Caco-2 (cell line): Measurements from ENCODE around the gene RAD51B. TPM values are rescaled to one million over a fixed set of nuclear protein-coding genes. Genes with fewer than 3 reads are reported as not detected.

Experiments used
- BruUV-seq: library from RNA; stranded (reverse); fragments of 400-500 nt; replicated peaks from 2 replicates; lab custom pipeline; 2021; lab: Mats Ljungman, UMichigan
- CTCF ChIA-PET: fragments of 300-600 bp; sonication (Branson Sonifier 250); formaldehyde crosslinking; loops from one replicate; lab custom pipeline; 2022; ENCODE audit warnings: antibody characterized with exemption; lab: Charles Lee
- POLR2A ChIA-PET: fragments of 300-600 bp; sonication (Branson Sonifier 250); formaldehyde crosslinking; loops from one replicate; lab custom pipeline; 2022; ENCODE audit warnings: antibody characterized with exemption; lab: Charles Lee
- DNase-seq, 2 experiments: peaks; one replicate each; pipeline versions ENCODE4 v3.0.0 to v3.0.0-alpha.2; 2020 to 2022
- H3K27me3 ChIP-seq: replicated peaks from 2 replicates; pipeline ENCODE4 v1.6.0; 2011; ENCODE audit warnings: low read length; ENCODE audit not compliant: control insufficient read depth, insufficient read depth
- H3K36me3 ChIP-seq: 2 replicates; pipeline ENCODE4 v1.5.1; 2011; ENCODE audit warnings: low read length; ENCODE audit not compliant: control insufficient read depth, insufficient read depth
- H3K4me1 ChIP-seq: fragments of 250-450 bp; sonication (Bioruptor Pico); 2 replicates; pipeline ENCODE4 v1.5.1; 2020; ENCODE audit warnings: mild to moderate bottlenecking
- H3K4me3 ChIP-seq: 2 replicates; pipeline ENCODE4 v1.5.1; 2011; ENCODE audit warnings: low read depth, mild to moderate bottlenecking, control low read depth, low read length
- H3K9me3 ChIP-seq: fragments of 250-450 bp; sonication (Bioruptor Pico); 2 replicates; pipeline ENCODE4 v1.5.1; 2020; ENCODE audit warnings: mild to moderate bottlenecking, moderate library complexity
- H3K27ac Mint-ChIP-seq: one replicate; pipeline ENCODE4 v1.8.0; 2022; ENCODE audit warnings: mixed read lengths; ENCODE audit not compliant: unreplicated experiment
- H3K27me3 Mint-ChIP-seq: one replicate; pipeline ENCODE4 v1.8.0; 2022; ENCODE audit warnings: mixed read lengths; ENCODE audit not compliant: insufficient read depth, unreplicated experiment
- H3K36me3 Mint-ChIP-seq: one replicate; pipeline ENCODE4 v1.8.0; 2022; ENCODE audit warnings: mild to moderate bottlenecking, mixed read lengths; ENCODE audit not compliant: insufficient read depth, unreplicated experiment
- H3K4me1 Mint-ChIP-seq: one replicate; pipeline ENCODE4 v1.8.0; 2022; ENCODE audit warnings: low read depth, mixed read lengths; ENCODE audit not compliant: unreplicated experiment
- H3K4me3 Mint-ChIP-seq: one replicate; pipeline ENCODE4 v1.8.0; 2022; ENCODE audit warnings: mild to moderate bottlenecking, moderate library complexity, mixed read lengths; ENCODE audit not compliant: unreplicated experiment
- H3K9me3 Mint-ChIP-seq: one replicate; pipeline ENCODE4 v1.8.0; 2022; ENCODE audit warnings: mixed read lengths; ENCODE audit not compliant: unreplicated experiment
- CTCF ChIP-seq, 2 experiments: fragments of 200-600 bp in 1 of 2; IDR thresholded peaks; 1 replicate in 1 of 2; 2 replicates in 1 of 2; pipeline versions ENCODE4 v1.5.1 to v1.8.0; 2011 to 2022; ENCODE audit warnings: antibody characterized with exemption in 1 of 2, control low read depth in 1 of 2, inconsistent platforms in 1 of 2, low read depth in 1 of 2, low read length in 1 of 2, mild to moderate bottlenecking in 1 of 2, moderate library complexity in 1 of 2; ENCODE audit not compliant: insufficient read depth in 1 of 2, severe bottlenecking in 1 of 2, unreplicated experiment in 1 of 2
- intact Hi-C: fragments of 100-400 bp; cut with micrococcal nuclease; formaldehyde crosslinking; loops from one replicate; pipeline ENCODE4 v1.10.0; 2022; ENCODE audit not compliant: unreplicated experiment
- total RNA-seq: library from RNA; stranded (reverse); gene quantifications from 2 replicates; pipeline ENCODE4 v1.2.3, GENCODE V29; 2022

Gene RAD51B
- total RNA-seq, 1 experiment from 2014 or later = 16.7 TPM

- BruUV-seq = no TSS peak
- CTCF ChIA-PET = no interaction called here
- H3K4me3 ChIP-seq = no peak overlapping the region
These were observed 867.1 kb downstream of the RAD51B start for GRCh38 chr14:68686724-68687123.

GRCh38 chr14:68687746-68688145 lies 868.2 kb downstream of the RAD51B start:
- Histone ChIP-seq H3K9me3 (no peaks in the 10 kb centered on the region; the same call in 1 of the 2 replicates), H3K4me3 (no peak overlapping the region), H3K4me1 (peaks cover 30% of the 10 kb centered on the region), H3K27me3 (no peaks in the 10 kb centered on the region), H3K36me3 (no peaks in the 10 kb centered on the region)
- ChIA-PET POLR2A (interaction anchor here (0.6 kb wide), 1 partner anchor 105 kb away, joined by 8 read pairs; the partner anchor contains the start of gene ZFP36L1), CTCF (no interaction called here)
- no peaks in the 10 kb centered on the region for H3K36me3 Mint-ChIP-seq
- peak overlapping the region; percentile 37 for H3K27ac Mint-ChIP-seq
- intact Hi-C loops = no loop called here
- TF ChIP-seq CTCF (IDR thresholded peaks at IDR 0.05; ENCODE audit: insufficient read depth in 1 of 2, low read depth in 1 of 2, low read length in 1 of 2, severe bottlenecking in 1 of 2, unreplicated experiment in 1 of 2) = no peak
- DNase-seq = peak; percentile 20 to 60
- H3K27me3 Mint-ChIP-seq = no peaks in the 10 kb centered on the region
- H3K4me3 Mint-ChIP-seq = no peak overlapping the region
- H3K9me3 Mint-ChIP-seq = peaks cover 6% of the 10 kb centered on the region
- no TSS peak for BruUV-seq
- peaks cover 23% of the 10 kb centered on the region for H3K4me1 Mint-ChIP-seq

More at GRCh38 chr14:68686724-68687123, 867.1 kb downstream of the RAD51B start:
- peaks cover 6% of the 10 kb centered on the region for H3K9me3 Mint-ChIP-seq
- H3K27me3 Mint-ChIP-seq = no peaks in the 10 kb centered on the region
- H3K4me1 Mint-ChIP-seq = peaks cover 23% of the 10 kb centered on the region
- DNase-seq = no peak
- no peaks in the 10 kb centered on the region for H3K36me3 Mint-ChIP-seq
- no peak for TF ChIP-seq CTCF (IDR thresholded peaks at IDR 0.05; ENCODE audit: insufficient read depth in 1 of 2, low read depth in 1 of 2, low read length in 1 of 2, severe bottlenecking in 1 of 2, unreplicated experiment in 1 of 2)
- Histone ChIP-seq H3K27me3 (no peaks in the 10 kb centered on the region), H3K36me3 (no peaks in the 10 kb centered on the region), H3K4me1 (peaks cover 30% of the 10 kb centered on the region), H3K9me3 (no peaks in the 10 kb centered on the region; the same call in 1 of the 2 replicates)
- peak overlapping the region; percentile 68 for H3K27ac Mint-ChIP-seq
- POLR2A ChIA-PET = no interaction called here
- H3K4me3 Mint-ChIP-seq = no peak overlapping the region
- intact Hi-C loops = no loop called here

GRCh38 chr14:68688872-68689371 lies 869.3 kb downstream of the RAD51B start:
- H3K27me3 ChIP-seq = no peaks in the 10 kb centered on the region
- no peak overlapping the region for H3K27ac Mint-ChIP-seq
- H3K9me3 Mint-ChIP-seq = peaks cover 6% of the 10 kb centered on the region
- TF ChIP-seq CTCF (IDR thresholded peaks at IDR 0.05; ENCODE audit: insufficient read depth in 1 of 2, low read depth in 1 of 2, low read length in 1 of 2, severe bottlenecking in 1 of 2, unreplicated experiment in 1 of 2) = no peak
- no TSS peak for BruUV-seq
- no peaks in the 10 kb centered on the region for H3K36me3 Mint-ChIP-seq
- POLR2A ChIA-PET = interaction anchor here (0.6 kb wide), 1 partner anchor 74 kb away, joined by 3 read pairs; no protein-coding TSS in a partner anchor
- H3K36me3 ChIP-seq = no peaks in the 10 kb centered on the region
- CTCF ChIA-PET = no interaction called here
- intact Hi-C loops = no loop called here
- no peak overlapping the region for H3K4me3 ChIP-seq
- no peaks in the 10 kb centered on the region for H3K27me3 Mint-ChIP-seq
- H3K4me1 Mint-ChIP-seq = peaks cover 23% of the 10 kb centered on the region
- peak in 1 of 2 experiments; percentile 28 for DNase-seq
- H3K9me3 ChIP-seq = no peaks in the 10 kb centered on the region; the same call in 1 of the 2 replicates
- H3K4me1 ChIP-seq = peaks cover 30% of the 10 kb centered on the region
- no peak overlapping the region for H3K4me3 Mint-ChIP-seq
